GM12891 (cell line): ENCODE measurements around the gene SLC37A1.

Experiments used
- POLR2A ChIP-seq: IDR thresholded peaks from 2 replicates; pipeline ENCODE4 v1.6.1; 2011; ENCODE audit warnings: low read depth, low read length, control low read depth
- POLR2AphosphoS5 ChIP-seq: IDR thresholded peaks from 2 replicates; pipeline ENCODE4 v1.6.1; 2011; ENCODE audit warnings: low read depth, low read length, control low read depth
- POU2F2 ChIP-seq: IDR thresholded peaks from 2 replicates; pipeline ENCODE4 v1.6.1; 2011; ENCODE audit warnings: low read depth, mild to moderate bottlenecking, control low read depth, low read length, moderate library complexity
- TAF1 ChIP-seq: IDR thresholded peaks from 2 replicates; pipeline ENCODE4 v1.6.1; 2011; ENCODE audit warnings: low read depth, low read length, control low read depth

DNA sequence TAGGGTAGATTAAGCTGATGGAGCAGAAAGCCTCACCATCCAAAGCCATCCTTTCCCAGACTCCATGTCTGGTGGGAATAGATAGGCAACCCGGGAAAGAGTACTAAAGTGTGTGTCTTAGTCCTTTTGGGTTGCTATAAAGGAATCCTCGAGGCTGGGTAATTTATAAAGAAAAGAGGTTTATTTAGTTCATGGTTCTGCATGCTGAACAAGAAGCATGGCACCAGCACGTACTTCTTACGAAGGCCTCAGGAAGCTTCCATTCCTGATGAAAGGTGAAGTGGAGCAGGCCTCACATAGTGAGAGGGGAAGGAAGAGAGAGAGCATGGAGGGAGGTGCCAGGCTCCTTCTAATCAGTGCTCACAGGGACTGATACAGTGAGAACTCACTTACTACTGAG lies 6.2 kb upstream of the SLC37A1 start:
- TF ChIP-seq POU2F2 (no peak), POLR2A (no peak), POLR2AphosphoS5 (no peak), TAF1 (no peak)
